Epithelial cell of esophagus (primary cell): Measurements from ENCODE around the gene IGFBP5.

Experiments
- DNase-seq: peaks from one replicate; pipeline ENCODE4 v3.0.0; 2010; ENCODE audit warnings: low read depth
- H3K4me3 ChIP-seq: 2 replicates; pipeline ENCODE4 v1.5.1; 2011; ENCODE audit warnings: mild to moderate bottlenecking, low read length, control low read depth
- CTCF ChIP-seq: IDR thresholded peaks from 2 replicates; pipeline ENCODE4 v1.5.1; 2011; ENCODE audit warnings: low read depth, mild to moderate bottlenecking, low read length, control low read depth, inconsistent platforms; ENCODE audit not compliant: insufficient read depth; ENCODE audit errors: missing control alignments

IGFBP5 gene

GRCh38 chr2:216736326-216736725, 41.0 kb upstream of the IGFBP5 start:
- H3K4me3 ChIP-seq = no peak overlapping the region
- no peak for DNase-seq
- TF ChIP-seq CTCF = no peak

GRCh38 chr2:216735668-216736067, 40.3 kb upstream of the IGFBP5 start:
- no peak for DNase-seq
- H3K4me3 ChIP-seq = no peak overlapping the region
- no peak for TF ChIP-seq CTCF

- no peak for DNase-seq
- no peak for TF ChIP-seq CTCF
- no peak overlapping the region for H3K4me3 ChIP-seq
Measured at GRCh38 chr2:216735086-216735485, 39.7 kb upstream of the IGFBP5 start.

GRCh38 chr2:216733046-216733445, 37.7 kb upstream of the IGFBP5 start:
- TF ChIP-seq CTCF = no peak
- no peak for DNase-seq
- no peak overlapping the region for H3K4me3 ChIP-seq

GRCh38 chr2:216732334-216732733, 37.0 kb upstream of the IGFBP5 start:
- no peak for DNase-seq
- no peak overlapping the region for H3K4me3 ChIP-seq
- TF ChIP-seq CTCF = no peak

- TF ChIP-seq CTCF = no peak
- DNase-seq = no peak
- H3K4me3 ChIP-seq = no peak overlapping the region
Measured at GRCh38 chr2:216731465-216731864, 36.1 kb upstream of the IGFBP5 start.

- no peak overlapping the region for H3K4me3 ChIP-seq
- no peak for DNase-seq
- TF ChIP-seq CTCF = no peak
Measured at GRCh38 chr2:216730871-216731270, 35.5 kb upstream of the IGFBP5 start.
